Measurements from ENCODE around the gene LRRC2.
"Not testable (repeated sequence)": the region's sequence is repeated elsewhere in the genome, so short reads cannot be mapped to it uniquely, and the experiment has no call there.

DNA sequence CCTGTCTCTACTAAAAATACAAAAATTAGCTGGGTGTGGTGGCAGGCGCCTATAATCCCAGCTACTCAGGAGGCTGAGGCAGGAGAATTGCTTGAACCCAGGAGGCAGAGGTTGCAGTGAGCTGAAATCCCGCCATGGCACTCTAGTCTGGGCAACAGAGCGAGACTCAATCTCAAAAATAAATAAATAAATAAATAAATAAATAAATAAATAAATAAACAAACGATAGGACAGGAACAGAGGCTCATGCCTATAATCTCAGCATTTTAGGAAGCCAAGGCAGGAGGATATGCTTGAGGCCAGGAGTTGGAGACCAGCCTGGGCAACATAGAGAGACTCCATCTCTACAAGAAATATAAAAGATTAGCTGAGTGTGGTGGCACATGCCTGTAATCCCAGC is 43.9 kb downstream of the LRRC2 start:
- TF ChIP-seq, protein P1, sequence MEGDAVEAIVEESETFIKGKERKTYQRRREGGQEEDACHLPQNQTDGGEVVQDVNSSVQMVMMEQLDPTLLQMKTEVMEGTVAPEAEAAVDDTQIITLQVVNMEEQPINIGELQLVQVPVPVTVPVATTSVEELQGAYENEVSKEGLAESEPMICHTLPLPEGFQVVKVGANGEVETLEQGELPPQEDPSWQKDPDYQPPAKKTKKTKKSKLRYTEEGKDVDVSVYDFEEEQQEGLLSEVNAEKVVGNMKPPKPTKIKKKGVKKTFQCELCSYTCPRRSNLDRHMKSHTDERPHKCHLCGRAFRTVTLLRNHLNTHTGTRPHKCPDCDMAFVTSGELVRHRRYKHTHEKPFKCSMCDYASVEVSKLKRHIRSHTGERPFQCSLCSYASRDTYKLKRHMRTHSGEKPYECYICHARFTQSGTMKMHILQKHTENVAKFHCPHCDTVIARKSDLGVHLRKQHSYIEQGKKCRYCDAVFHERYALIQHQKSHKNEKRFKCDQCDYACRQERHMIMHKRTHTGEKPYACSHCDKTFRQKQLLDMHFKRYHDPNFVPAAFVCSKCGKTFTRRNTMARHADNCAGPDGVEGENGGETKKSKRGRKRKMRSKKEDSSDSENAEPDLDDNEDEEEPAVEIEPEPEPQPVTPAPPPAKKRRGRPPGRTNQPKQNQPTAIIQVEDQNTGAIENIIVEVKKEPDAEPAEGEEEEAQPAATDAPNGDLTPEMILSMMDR (IDR thresholded peaks at IDR 0.05; ENCODE audit: low read depth, low read length) = not testable (repeated sequence)
- not testable (repeated sequence) for TF ChIP-seq EZH2phosphoT487 (IDR thresholded peaks at IDR 0.05; ENCODE audit: low read depth)

Measured in OCI-LY3 (cell line).